DMS53 treated with DMSO at 0.1 percent for 48 hours (cell line): ENCODE data around the gene LRRC3C.
A peak's percentile ranks its signal among the peaks of the same experiment; 100 is the strongest.
"Not testable (repeated sequence)": the region's sequence is repeated elsewhere in the genome, so short reads cannot be mapped to it uniquely, and the experiment has no call there.

Experiments
- DNase-seq: peaks from one replicate; lab custom pipeline; 2025; ENCODE audit not compliant: unreplicated experiment; lab: John Stamatoyannopoulos, UW

LRRC3C gene

DNA sequence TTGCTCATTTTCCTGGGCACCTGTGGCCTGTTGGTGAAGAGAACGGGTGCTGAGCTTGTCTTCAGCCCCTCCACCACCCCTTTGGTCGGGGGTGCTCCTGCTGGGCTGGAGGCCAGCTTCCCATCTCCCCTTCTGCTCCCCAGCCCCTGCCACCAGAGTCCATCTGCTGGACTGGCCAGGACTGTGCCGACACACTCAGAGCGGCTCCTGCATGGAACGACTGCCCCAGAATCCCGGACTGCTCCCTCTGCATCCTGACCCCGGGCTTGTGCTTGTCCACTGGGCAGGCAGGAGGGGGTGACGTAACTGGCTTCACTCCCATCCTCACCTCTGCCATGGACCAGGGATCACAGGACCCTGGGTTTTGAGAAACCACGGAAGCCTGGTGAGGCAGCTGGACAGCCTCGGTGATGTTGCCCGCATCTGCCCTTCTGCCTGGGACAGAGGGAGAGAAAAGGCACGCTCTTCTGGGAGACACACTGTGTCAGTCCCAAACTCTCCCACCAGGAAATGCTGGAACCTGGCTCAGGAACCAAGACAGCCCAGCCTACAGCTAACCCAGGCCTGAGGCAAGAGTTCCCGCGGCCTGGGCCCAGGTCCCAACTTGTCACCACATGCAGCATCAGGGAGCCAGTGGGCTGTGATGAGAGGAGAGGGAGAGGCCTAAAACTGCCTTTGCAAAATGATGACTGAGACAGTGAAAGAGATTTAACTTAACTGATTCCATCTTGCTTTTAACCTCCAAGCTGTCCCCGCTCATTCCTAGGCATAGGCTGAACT, 19.2 kb downstream of the LRRC3C start:
- DNase-seq = no peak

DNA sequence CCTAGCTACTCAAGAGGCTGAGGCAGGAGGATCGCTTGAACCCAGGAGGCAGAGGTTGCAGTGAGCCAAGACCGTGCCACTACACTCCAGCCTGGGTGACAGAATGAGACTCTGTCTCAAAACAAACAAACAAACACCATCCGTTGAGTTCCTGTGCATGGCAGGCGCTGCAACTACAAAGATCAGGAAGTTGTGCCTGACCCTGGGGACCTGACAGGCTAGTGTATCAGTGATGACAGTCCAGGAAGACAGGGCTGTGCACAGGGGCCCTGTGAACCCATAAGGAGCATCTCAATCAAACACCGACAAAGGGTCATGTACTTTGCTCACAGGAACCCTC, 20.9 kb downstream of the LRRC3C start:
- not testable (repeated sequence) for DNase-seq

GRCh38 chr17:39949028-39949427, 21.5 kb downstream of the LRRC3C start:
- DNase-seq = no peak

GRCh38 chr17:39950871-39951348, 23.4 kb downstream of the LRRC3C start:
- no peak for DNase-seq

GRCh38 chr17:39951924-39952679, 24.6 kb downstream of the LRRC3C start:
- DNase-seq = no peak

- peak; percentile 73 for DNase-seq
Measured at GRCh38 chr17:39952680-39953470, 25.3 kb downstream of the LRRC3C start.

GRCh38 chr17:39953471-39953888, 25.9 kb downstream of the LRRC3C start:
- DNase-seq = no peak

GRCh38 chr17:39954876-39955275, 27.3 kb downstream of the LRRC3C start:
- no peak for DNase-seq

DNA sequence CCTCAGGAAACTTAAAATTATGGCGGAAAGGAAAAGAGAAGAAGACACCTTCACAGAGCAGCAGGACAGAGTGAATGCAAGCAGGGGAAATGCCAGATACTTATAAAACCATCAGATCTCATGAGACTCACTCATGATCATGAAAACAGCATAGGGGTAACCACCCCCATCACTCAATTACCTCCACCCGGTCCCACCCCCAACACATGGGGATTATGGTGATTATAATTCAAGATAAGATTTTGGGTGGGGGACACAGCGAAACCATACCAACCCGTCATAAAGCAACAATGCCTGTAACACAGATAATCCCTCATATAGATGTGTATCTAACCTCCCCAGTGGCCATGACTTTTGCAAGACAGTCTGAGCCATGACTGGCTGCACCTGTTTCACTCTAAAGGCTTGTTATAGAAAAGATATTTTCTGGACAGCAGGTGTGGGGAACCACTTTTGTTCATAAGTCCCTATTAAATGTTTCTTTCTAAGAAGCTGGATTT, 28.2 kb downstream of the LRRC3C start:
- DNase-seq = no peak

DNA sequence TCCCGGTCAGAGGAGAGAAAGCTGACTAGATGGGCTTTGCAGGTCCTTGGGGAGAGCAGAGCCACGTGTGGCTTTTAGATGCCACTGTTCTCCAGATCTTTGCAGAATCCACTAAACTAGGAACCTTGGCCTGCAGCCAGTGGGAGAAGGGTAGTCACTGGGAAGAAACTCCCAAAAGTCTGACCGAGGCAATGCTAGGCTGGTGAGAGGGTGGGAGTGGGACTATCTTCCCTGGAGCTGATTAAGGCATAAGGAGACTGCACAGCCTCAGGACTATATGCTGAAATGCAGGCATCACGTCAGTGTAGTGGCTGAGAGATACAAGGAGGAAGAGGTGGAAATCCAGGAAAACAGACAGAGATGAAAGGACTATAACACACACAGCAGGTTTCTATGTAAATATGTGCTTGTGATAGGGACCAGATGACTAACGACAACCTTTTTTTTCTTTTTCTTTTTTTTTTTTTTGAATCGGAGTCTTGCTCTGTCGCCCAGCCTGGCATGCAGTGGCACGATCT, 33.1 kb downstream of the LRRC3C start:
- peak; percentile 74 for DNase-seq

GRCh38 chr17:39962642-39963220, 35.2 kb downstream of the LRRC3C start, which contains the start of gene GSDMA:
Gene GSDMA (plus strand): TSS chr17:39963004. CDS start chr17:39965688, 2,684 bp downstream.
- DNase-seq = peak; percentile 43

GRCh38 chr17:39963829-39964228, 36.3 kb downstream of the LRRC3C start:
- DNase-seq = peak; percentile 84

DNA sequence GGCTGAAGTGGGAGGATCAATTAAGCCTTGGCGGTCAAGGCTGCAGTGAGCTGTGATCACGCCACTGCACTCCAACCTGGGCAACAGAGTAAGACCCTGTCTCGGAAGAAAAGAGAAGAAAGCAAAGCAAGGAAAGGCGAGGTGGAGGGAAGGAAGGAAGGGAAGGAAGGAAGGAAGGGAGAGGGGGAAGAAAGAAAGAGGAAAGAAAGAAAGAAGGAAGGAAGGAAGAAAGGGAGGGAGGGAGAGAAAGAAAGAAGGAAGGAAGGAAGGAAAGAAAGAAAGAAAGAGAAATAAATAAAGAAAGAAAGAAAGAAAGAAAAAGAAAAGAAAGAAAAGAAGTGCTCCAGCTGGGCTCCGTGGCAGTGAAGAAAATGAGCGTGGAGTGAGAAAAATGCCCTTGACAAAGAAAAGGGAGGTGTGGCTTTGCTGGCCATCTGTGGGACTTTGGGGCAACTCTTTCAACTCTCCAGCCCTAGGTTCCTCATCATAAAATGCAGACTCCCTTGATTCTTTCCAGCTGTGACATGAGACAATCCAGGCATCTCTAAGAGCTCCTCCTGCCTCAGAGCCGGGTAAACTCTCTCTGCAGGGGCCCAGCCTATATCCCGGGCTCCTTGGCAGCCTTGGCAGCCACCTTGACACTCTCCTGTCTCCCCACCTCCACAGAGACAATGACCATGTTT, 37.6 kb downstream of the LRRC3C start:
- no peak for DNase-seq

GRCh38 chr17:39966771-39967170, 39.2 kb downstream of the LRRC3C start:
- DNase-seq = no peak

- DNase-seq = no peak
Measured at GRCh38 chr17:39968761-39969160, 41.2 kb downstream of the LRRC3C start.

DNA sequence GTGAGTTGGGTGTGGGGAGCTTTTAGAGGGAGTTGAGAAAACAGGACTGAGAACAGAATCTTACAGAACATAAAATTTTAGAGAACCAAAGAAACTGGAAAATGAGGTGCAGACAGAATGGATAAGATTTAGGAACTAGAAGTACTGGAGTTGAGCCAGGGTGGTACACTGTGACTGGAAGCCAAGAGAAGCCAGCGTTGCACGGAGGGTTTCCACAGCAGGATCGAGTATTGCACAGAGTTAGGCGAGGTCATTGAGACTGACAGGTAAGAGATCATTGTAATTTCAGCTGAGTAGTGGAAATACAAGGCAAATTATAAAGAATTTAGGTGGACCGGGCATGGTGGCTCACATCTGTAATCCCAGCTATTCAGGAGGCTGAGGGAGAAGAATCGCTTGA, 41.8 kb downstream of the LRRC3C start:
- no peak for DNase-seq

DNA sequence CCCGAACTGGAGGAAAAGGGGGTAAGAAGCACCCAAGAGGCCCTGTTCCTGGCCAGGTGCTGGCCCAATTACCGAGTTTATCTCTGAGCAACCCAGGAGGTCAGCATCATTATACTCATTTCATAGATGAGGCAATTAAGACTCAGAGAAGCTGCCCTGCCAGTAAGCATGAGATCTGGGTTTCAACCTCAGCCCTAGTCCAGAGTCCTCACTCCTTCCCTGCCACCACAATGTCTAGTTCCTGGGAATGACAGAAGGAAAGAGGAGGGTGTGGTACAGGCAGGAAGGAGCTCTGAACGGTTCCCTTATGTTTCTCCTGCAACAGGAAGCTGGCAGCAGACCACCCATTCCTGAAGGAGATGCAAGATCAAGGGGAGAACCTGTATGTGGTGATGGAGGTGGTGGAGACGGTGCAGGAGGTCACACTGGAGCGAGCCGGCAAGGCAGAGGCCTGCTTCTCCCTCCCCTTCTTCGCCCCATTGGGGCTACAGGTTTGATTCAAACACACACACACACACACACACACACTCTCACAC, 42.7 kb downstream of the LRRC3C start:
- DNase-seq = no peak

DNA sequence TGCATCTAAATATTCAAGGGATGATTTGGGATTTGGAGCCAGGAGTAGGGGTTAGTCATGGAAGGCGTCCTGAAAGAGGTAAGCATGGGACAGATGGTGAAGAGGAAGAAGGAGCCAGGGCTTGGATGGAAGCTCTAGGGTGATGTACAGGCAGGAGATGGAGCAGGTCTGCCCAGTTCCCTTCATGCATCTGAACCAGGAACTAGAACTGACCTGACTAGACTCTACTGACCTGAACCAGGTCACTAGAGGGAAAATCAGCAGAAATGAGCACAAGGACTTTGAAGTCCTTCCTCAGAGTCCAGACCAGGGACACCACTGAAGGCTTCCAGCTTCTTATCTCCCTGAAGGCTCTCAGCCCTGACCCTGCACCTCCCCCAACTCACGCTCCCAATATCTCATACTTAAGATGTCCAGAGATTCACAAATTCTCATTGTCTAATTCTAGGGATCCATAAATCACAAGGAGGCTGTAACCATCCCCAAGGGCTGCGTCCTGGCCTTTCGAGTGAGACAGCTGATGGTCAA, 43.6 kb downstream of the LRRC3C start:
- DNase-seq = no peak

DNA sequence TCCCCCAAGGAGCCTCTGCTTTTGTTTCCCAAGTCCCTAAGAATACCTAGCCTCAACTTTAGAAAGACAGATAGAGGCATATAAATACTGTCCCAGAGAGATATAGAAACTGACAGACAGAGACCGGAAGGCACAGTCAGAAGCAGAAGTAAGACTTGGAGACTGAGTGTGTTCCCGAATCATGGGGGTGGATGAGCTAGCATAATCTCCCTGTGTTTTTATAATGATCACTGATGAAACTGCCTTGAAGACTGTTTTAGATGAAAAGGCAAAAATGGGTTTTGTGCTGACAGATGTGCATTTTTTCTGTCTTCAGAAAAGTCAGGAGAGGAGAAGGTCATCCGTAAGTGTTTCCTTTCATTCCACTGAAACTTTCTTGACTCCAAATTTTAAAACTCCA, 44.7 kb downstream of the LRRC3C start:
- DNase-seq = no peak

GRCh38 chr17:39973496-39973895, 46.0 kb downstream of the LRRC3C start:
- DNase-seq = no peak
